ENCODE results near the gene RIPK4.

- TF ChIP-seq CTCF (IDR thresholded peaks at IDR 0.05) (no peak), EZH2 (IDR thresholded peaks at IDR 0.05; ENCODE audit: borderline replicate concordance, insufficient read depth, low read depth, low read length, poor library complexity, severe bottlenecking) (no peak)
Observed at GRCh38 chr21:41733951-41734689, 32.7 kb downstream of the RIPK4 start.

Measured in B cell (primary cell).